C1 segment of cervical spinal cord (tissue), 14 donors: ENCODE measurements around the gene TPX2.

Experiments used
- DNase-seq, 14 donors: peaks; one replicate each; lab custom pipeline; 2025; lab: John Stamatoyannopoulos, UW

Gene TPX2

DNA sequence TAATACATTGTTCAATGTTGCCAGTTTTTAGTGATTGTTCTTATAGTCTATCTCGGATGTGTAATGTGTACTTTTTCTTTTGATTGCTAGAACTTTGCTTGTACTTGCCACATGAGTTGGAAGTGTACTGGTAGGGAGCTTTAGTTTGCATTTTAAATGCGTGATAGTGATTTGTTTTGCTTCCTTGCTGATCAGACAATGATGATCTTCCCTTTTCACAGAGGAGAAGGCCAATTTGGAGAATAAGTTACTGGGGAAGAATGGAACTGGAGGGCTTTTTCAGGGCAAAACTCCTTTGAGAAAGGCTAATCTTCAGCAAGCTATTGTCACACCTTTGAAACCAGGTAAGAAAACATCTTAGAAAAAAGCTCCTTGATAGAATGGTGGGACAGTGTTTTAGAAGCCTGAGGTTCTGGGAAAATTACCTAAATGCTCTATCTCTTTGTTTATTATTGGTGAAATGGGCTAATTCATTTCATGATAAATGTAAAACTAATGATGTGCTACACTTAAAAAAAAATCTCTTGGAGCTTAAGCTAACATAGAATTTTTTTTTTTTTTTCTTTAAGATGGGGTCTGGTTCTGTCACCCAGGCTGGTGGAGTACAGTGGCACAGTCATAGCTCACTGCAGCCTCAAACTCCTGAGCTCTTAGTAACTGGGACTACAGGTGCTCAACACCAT lies 20.9 kb downstream of the TPX2 start:
- DNase-seq, result no peak

DNA sequence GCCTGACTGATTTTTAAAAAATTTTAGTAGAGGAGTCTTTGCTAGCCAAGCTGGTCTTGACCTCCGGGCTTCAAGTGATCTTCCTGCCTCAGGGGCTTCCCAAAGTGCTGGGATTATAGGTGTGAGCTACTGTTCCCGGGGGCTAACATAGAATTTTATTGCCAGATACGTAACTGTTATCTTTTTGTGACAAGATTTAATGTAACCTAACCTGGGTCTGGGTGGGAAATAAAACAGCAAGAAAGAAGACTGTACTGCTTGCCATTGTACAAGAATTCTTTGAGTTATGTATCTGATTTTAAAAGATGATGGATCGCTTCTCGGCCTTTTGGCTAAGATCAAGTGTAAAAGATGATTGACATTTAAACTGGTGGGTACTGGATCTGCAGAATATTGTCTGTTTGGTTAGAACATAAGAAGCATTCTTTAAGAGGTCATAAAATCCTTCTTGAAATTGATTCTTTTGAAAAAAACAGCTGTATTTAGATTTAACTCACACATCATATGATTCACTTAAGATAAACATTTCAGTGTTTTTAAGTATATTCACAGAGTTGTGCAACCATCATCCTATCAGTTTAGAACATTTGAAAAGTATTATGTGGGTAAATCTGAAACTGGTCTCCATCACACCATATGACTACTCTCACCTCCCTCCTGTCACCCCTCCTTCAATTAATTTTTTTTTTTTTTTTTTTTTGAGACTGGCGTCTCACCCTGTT lies 21.6 kb downstream of the TPX2 start:
- DNase-seq, result no peak

DNA sequence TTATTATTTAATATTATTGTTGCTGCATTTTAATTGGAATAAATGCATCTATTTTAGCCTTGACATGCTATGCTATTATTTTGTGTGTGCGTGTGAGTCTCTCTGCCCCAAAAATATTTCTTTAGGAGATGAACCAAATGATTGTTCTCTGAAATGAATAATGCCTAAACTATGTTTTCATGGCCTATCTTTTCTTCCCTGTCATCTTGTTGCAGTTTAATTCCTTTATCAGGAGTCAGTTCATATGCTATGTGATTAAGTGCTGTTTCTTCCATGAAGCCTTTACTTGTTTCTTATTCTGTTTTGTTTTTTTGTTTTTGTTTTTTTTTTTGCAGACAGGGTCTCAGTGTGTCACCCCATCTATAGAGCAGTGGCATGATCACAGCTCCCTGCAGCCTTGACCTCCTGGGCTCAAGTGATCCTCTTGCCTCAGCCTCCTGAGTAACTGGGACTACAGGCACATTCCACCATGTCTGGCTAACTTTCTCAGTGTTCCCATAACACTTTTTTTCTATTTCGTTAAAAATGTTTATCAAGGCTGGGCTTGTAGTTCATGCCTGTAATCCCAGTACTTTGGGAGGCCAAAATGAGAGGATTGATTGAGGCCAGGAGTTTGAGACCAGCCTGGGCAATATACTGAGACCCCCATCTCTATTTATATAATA lies 25.7 kb downstream of the TPX2 start:
- no peak for DNase-seq

DNA sequence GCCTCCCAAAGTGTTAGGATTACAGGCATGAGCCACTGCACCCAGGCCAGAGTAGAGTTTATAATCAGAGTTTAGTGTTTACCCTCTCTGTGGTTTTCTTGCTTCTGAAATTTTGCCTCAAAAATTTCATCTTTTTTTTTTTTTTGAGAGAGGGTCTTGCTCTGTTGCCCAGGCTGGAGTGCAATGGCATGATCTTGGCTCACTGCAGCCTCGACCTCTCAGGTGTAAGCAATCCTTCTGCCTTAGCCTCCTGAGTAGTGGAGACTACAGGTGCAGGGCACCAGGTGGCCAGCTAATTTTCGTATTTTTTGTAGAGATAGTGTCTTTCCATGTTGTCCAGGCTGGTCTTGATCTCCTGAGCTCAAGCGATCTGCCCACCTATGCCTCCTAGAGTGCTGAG lies 28.7 kb downstream of the TPX2 start:
- no peak for DNase-seq

DNA sequence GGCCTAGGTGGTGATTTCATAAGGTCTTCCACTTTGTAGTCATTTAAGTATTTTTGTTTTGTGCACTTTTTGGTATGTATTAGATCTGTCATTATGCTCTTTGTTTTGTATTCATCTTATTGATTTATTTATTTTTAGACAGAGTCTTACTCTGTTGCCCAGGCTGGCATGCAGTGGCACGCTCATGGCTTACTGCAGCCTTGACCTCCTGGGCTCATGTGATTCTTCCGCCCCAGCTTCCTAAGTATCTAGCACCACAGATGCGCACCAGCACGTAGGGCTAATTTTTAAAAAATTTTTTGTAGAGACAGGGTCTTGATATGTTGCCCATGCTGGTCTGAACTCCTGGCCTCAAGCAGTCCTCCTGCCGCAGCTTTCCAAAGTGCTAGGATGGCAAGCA lies 30.6 kb downstream of the TPX2 start:
- no peak for DNase-seq

DNA sequence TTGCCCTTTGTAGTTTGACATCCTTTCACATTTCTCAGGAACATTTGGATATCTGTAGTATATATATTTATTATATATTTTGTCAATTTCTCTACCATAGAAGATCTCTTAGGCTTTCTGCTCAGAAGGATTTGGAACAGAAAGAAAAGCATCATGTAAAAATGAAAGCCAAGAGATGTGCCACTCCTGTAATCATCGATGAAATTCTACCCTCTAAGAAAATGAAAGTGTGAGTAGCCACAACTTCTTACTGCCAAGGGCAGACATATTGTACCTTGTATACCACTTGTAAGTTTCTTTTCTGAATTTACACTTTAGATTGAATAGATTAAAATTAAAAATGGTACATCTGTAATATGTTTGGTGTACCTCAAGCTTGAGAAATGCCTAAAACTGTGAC lies 31.2 kb downstream of the TPX2 start:
- DNase-seq, result no peak

DNA sequence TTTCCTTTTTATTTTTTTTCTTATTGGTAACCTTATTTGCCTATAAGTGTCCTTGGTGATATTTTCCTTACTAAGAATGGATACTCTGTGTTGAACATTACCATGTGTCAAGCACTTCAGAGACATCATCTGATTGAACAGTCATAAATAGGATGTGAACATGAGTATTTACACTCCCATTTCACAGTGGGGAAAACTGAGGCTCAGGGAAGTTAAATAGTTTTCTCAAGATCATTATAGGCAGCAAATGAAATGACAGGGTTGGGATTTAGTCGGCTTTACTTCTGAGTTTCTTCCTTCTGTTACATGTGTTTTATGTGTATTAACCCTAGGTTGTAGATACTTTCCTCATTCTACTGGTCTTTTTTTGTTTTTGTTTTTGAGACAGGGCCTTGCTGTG lies 35.3 kb downstream of the TPX2 start:
- DNase-seq, result no peak

DNA sequence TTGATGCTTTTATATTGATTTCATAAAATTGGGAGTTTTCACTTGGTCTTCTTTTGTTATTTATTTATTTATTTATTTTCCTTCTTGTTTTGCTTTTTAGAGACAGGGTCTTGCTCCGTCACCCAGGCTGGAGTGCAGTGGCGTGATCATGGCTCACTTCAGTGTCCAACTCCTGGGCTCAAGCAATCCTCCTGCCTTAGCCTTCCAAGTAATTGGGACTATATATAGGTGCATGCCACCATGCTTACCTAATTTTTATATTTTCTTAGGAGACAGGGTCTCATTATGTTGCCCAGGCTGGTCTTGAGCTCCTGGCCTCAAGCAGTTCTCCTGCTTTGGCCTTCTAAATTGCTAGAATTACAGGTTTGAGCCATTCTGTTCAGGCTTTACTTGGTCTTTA lies 41.7 kb downstream of the TPX2 start:
- DNase-seq, result no peak

DNA sequence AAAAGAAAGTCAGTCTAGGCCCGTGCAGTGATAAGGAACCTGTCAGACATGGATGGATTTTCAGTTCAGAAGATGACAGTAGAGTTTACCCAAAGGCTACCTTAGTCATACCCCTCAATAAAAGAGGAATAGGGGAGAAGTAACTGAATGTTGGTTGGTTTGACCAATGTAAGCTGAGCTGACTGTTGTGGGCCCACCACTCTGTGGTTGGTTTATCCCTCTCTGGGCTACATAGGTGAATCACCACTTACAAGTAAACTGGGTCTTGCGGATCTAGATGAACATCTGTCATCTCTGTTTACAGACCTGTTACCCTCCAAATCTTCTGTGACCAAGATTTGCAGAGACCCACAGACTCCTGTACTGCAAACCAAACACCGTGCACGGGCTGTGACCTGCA lies 42.9 kb downstream of the TPX2 start:
- no peak for DNase-seq

DNA sequence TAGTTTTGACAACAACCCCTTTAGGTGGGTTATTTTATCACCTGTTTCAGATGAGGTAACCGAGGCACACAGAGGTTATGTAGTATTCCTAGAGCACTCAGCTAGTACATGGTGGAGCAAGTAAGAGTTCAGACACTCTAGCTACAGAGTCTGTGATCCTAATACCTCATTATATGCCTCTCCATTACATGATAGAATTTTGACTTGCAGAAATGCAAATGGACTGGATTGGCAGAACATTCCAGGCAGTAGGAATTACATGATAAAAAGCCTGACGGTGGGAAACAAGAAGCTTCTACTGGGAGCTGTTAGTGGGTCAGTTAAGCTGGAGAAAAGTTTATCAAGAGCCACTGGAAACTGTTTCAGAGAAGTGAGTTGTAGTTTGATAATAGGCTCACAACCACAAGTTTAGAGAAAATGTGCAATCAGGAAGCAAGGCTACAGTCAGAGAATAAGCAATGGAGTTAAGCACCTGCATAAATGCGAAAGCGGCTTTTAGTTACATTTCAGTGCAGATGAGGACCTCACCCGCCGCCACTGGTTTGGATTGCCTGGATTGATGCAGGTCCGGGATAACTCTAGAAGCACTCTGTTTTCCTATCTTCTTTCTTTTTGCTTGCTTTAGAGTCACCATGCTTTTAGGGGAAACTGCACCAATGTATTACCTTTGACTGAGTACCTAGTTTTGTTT lies 45.4 kb downstream of the TPX2 start:
- no peak for DNase-seq

DNA sequence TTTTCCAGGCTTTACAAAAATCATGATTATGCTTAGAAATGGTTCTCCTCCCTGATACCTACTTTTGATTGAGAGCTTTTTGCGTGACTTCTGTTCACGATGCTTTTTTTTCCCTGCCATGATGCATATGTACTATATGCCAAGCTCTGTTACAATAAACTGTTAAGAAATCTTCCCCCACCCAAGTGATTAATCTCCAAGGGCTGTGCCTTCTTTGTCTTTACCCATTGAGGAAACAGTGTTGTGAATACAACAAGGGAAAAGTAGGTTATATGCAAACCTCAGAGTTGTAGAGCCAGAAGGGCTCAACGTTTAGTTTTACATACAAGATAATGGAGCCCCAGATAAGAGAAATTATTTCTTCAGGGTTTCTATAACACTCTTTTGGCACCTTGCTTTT lies 46.0 kb downstream of the TPX2 start:
- no peak for DNase-seq

DNA sequence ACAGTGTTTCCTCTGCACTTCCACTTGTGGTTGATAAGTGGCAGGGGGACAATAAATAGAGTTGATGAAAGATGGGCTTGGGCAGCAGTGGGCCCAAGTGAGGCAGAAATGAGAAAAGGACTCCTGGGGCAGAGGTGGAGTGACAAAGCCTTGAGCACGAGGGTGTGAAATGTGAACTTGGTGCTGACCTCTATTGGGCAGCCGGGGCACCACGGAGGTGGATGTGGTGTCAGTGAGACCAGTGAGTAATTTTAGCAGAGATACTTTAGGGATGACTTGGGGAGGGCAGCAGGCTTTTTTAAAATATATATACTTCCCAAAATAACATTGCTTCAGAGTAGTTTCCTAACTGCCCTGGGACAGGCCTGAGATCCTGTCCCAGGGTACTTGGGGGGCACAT lies 49.5 kb downstream of the TPX2 start:
- no peak for DNase-seq

DNA sequence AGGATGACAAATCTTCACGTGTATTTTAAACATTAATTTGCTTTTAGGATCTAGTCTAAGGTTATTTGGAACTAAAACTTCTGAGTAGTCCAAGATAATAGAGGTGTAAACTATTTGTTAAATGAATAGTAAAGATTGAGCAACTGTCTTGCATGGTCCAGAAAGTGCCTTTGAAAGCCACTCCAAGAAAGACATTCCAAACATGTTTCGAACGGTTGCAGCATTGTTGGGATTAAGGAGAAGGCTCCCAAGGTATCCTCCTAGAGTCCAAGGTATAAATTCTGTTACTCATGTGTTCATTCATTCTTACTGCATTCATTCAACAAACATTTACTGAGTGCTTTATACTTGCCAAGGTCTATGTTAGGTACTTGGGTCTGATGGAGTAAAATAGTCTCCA lies 51.3 kb downstream of the TPX2 start:
- DNase-seq, result no peak

DNA sequence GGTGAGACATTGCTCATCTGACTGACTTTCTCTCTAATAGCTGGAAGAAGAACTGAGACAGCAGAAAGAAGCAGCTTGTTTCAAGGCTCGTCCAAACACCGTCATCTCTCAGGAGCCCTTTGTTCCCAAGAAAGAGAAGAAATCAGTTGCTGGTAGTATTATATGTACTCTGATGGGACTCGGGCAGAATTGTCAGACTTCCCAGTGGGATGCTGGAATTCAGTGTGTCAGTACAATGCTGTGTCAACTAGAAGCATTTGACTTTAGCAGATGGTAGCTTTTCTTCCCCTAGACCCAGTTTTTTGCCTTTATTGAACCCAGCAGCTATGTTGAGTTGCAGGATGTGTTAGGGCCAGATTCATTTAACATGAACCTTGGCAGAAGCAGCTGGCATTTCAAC lies 58.3 kb downstream of the TPX2 start:
- no peak for DNase-seq

DNA sequence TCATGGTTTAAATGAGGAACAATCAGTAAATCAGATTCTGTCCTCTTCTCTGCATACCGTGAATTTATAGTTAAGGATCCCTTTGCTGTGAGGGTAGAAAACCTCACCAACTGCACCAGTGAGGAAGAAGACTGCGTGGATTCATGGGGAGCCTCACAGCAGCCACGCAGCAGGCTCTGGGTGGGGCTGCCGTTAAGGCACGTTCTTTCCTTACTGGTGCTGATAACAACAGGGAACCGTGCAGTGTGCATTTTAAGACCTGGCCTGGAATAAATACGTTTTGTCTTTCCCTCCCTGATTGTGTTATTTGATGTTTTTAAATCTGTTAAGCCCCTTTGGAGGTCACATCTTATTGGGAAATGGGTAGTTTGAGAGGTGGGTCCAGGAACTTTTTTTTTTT lies 62.4 kb downstream of the TPX2 start:
- DNase-seq, result no peak

DNA sequence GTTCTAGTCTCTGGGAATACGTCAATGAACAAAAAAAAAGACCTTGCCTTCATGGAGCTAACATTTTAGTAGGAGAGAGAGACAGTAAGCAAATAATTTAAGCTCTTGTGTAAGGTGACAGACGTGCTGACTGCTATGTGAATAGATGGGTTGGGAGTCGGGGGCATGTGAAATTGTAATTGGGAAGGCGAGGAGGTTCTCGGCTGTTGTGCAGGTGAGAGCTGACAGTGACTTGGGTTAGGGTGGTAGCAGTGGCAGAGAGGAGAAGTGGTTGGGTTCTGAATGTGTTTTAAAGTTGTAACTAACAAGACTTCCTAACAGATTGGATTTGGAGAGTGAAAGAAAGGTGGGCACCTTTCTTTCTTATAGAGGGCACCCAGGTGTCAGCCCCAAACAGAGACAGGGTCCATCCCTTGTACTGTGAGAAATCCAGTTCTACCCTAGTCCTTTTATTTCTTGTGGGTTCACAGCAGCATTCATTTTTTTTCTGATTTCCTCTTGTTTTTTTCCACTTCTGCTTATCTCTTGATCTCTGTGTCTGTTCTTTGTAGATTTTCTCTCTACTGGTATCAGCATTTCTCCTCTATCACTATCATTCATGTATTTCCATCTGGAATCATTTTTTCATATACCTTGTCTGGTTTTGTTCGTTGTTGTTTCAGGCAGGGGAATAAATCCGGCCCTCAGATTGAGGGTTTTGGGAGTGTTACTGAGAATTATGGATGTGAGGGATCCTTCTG lies 64.6 kb downstream of the TPX2 start:
- no peak for DNase-seq

DNA sequence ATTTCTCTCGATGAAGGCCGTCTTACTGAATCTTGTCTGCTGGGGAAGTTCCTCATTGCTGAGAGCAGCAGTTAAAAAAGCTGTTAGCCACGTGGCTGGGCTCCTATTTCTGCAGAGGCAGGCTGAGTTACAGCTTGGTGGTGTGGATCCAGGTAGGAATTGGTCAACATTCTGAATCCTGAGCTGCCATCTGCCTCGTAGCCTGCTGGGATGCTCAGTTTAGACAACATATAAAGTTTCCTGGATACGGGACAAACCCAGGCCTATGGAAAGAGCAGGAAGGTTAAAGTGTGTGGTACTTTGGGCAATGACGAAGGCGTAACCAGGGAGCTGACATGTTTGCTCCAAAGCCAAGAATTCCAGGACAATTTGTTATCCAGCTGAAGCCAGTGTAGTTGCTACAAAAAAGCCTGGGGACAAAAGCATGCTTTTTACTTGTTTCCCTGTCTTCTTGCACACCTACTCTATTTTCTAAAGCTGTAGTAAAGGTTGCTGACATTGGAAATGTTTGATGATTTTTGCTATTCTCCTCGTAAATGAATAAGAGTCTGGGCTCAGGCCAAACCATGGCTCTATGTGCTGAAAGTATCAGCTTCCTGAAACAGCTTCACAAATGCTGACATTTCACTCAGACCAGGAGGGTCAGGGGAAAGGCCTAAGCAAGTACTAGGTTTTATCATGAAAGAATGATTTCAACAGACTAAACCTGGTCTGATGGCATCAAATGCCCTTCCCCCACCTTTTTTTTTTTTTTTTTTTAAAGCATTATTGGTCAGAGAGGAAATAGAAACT lies 67.7 kb downstream of the TPX2 start:
- no peak for DNase-seq

DNA sequence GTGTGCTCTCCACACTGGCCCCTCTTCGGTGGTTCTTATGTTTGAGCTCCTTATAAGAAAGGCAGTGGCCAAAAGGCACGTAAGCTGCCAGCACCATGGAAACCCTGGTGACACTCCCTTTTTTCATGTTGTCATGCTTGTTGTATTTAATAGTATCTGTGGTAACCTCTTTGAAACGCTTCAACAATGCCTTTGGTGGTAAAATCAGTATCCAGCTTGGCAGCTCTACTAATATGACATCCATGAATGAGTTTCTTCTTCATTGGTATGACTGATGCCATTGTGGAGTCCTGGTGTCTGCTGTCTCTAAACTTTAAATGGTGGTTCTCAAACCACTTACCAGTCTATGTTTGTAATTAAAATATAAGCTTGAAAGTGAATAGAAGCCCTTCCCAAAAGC lies 69.4 kb downstream of the TPX2 start:
- no peak for DNase-seq

DNA sequence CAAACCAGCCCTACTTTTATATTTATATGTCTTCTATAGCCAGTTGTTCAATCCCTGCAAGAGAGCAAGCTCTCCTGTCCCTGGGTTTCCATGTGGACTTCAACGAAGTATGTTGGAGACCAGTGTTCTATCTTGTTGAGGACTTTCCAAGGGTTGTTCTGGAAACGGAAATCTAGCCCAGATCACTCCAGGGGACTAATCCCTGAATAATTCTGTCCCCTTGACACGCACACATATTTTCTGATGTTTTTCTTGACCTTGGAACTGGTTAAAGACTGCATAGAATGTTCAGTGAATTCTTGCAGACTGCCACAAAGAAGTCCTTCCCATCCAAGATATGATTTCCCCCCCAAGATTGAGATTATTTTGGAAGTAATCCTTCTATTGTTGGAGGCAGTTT lies 70.6 kb downstream of the TPX2 start:
- no peak for DNase-seq

DNA sequence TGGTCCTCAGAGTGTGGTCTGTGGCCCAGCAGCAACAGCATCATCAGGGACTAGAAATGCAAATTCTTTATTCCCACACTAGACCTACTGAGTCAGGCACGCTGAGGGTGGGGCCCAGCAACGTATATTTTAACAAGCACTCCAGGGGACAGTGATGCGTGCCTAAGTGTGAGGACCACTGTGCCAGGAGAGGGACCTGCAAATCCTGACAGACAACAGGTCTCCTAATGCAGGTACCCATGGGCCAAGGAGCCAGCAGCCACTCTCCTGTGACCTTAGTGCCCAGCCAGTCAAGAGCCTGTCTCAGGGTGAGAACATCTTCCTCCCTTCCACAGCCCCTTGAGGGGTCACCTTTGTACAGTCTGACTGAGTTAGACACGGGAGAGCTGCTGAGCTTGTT lies 72.1 kb downstream of the TPX2 start:
- no peak for DNase-seq
